ENCODE results near the gene PANK4. TPM values are rescaled to one million over a fixed set of nuclear protein-coding genes. Genes with fewer than 3 reads are reported as not detected.

The PANK4 gene
- total and polyA plus RNA-seq, 2 of the 8 experiments (the other 6 are each of a cell fraction or from before 2014, with no cell fraction given): 20.1 to 29.7 TPM

GRCh38 chr1:2540816-2541492 lies 14.6 kb upstream of the PANK4 start:
- H3K9me3 ChIP-seq (ENCODE audit: insufficient read depth in 2 of 2, low read depth in 1 of 2, low read length in 1 of 2): no peaks in the 10 kb centered on the region

More at GRCh38 chr1:2540816-2541492, 14.6 kb upstream of the PANK4 start:
- WGBS, 2 experiments (ENCODE audit: extremely low coverage in 1 of 2, insufficient coverage in 1 of 2, insufficient read length in 1 of 2, insufficient replicate concordance in 2 of 2, low coverage in 1 of 2, low lambda C conversion rate in 2 of 2, missing lambda C conversion rate in 1 of 2): 63% methylated on average over 5 of the region's 39 CpGs; no CpG with 5 or more reads in 1 of the 2 experiments
- H3K27me3 ChIP-seq (replicated peaks in 1 of 4; ENCODE audit: control insufficient read depth in 3 of 4, extremely low read depth in 1 of 4, insufficient read depth in 3 of 4, low read length in 3 of 4): peaks cover 0 to 37% (median 25%) of the 10 kb centered on the region in 4 experiments; a peak in 6 of 7 replicates
- H3K14ac ChIP-seq (ENCODE audit: insufficient read length): no peak overlapping the region
- H2AFZ ChIP-seq (ENCODE audit: low read length): no peak overlapping the region
- ChIA-PET POLR2A (ENCODE audit: partially characterized antibody) (interaction anchor here (0.8 to 2.7 kb wide), 2 partner anchors 14 to 47 kb away, joined by 3 to 8 read pairs; partner anchors contain the start of gene PANK4), CTCF (ENCODE audit: partially characterized antibody) (interaction anchor here (0.7 to 3.0 kb wide), 4 partner anchors 8 to 91 kb away, joined by 3 to 17 read pairs (median 4); no protein-coding TSS in a partner anchor)
- no peak overlapping the region; the same call in 1 of the 2 replicates for H4K8ac ChIP-seq (ENCODE audit: extremely low read depth, insufficient read depth, low read length)
- H3K23ac ChIP-seq (ENCODE audit: insufficient read length): no peak overlapping the region
- H3K4me1 ChIP-seq (replicated peaks in 1 of 4; ENCODE audit: control insufficient read depth in 3 of 4, insufficient read depth in 4 of 4, low read length in 3 of 4): peaks cover 0 to 26% (median 17%) of the 10 kb centered on the region in 4 experiments; a peak in 6 of 7 replicates
- no peak overlapping the region for H2BK12ac ChIP-seq (ENCODE audit: low read depth, low read length)
- H2BK15ac ChIP-seq (ENCODE audit: low read length): no peak overlapping the region
- H4K91ac ChIP-seq (replicated peaks; ENCODE audit: insufficient read length, low read length): no peak overlapping the region
- no peak for DNase-seq (ENCODE audit: low read depth in 1 of 2, low spot score in 2 of 2)
- H3K9ac ChIP-seq (replicated peaks in 1 of 4; ENCODE audit: extremely low read depth in 1 of 4, low read depth in 3 of 4, low read length in 3 of 4): no peak overlapping the region
- H2AK5ac ChIP-seq (ENCODE audit: low read depth, low read length): no peak overlapping the region
- H2BK20ac ChIP-seq (ENCODE audit: low read length): no peak overlapping the region
- no peaks in the 10 kb centered on the region for H3K23me2 ChIP-seq (ENCODE audit: low read depth, low read length)
- H3K56ac ChIP-seq (replicated peaks; ENCODE audit: insufficient read length, low read depth, low read length): no peak overlapping the region
- peak overlapping the region in 3 of 4 experiments; percentile 2 to 52 (median 19); a peak in 6 of 8 replicates for H3K4me3 ChIP-seq (ENCODE audit: extremely low read depth in 1 of 4, insufficient read depth in 2 of 4, low read depth in 3 of 4, low read length in 4 of 4)
- H3K4ac ChIP-seq (replicated peaks; ENCODE audit: insufficient read length, low read depth, low read length): no peak overlapping the region
- H3K36me3 ChIP-seq (ENCODE audit: control insufficient read depth in 2 of 4, insufficient read depth in 4 of 4, low read length in 3 of 4): no peaks in the 10 kb centered on the region
- no peak overlapping the region for H4K5ac ChIP-seq (ENCODE audit: insufficient read length, low read depth, low read length)
- H4K20me1 ChIP-seq (replicated peaks in 1 of 2; ENCODE audit: control insufficient read depth in 1 of 2, insufficient read depth in 2 of 2, low read length in 2 of 2): peaks cover 0 to 5% of the 10 kb centered on the region in 2 experiments
- H2BK5ac ChIP-seq (ENCODE audit: low read depth, low read length): no peak overlapping the region
- H3K79me2 ChIP-seq (ENCODE audit: control insufficient read depth in 1 of 2, insufficient read depth in 2 of 2, low read length in 2 of 2): no peaks in the 10 kb centered on the region
- H3K79me1 ChIP-seq (ENCODE audit: low read depth, low read length): no peaks in the 10 kb centered on the region
- H3K4me2 ChIP-seq (ENCODE audit: insufficient read depth in 1 of 2, low read depth in 2 of 2, low read length in 2 of 2): peak overlapping the region; percentile 40 to 68; a peak in 3 of 4 replicates
- no peak overlapping the region for H2BK120ac ChIP-seq (replicated peaks; ENCODE audit: low read depth, low read length)
- H3K18ac ChIP-seq (ENCODE audit: extremely low read depth, low read length): peak overlapping the region; percentile 32; the same call in 1 of the 2 replicates
- no peak overlapping the region for H3K27ac ChIP-seq (ENCODE audit: low read depth, low read length)
- TF ChIP-seq KDM4A (IDR thresholded peaks at IDR 0.05; ENCODE audit: low read depth, low read length, severe bottlenecking) (peak; percentile 18), YY1 (IDR thresholded peaks at IDR 0.05; ENCODE audit: low read depth, low read length) (no peak), RNF2 (IDR thresholded peaks at IDR 0.05; ENCODE audit: borderline replicate concordance, low read depth, low read length, missing control alignments, poor library complexity, severe bottlenecking) (no peak), RBBP5 (IDR thresholded peaks at IDR 0.05; ENCODE audit: borderline replicate concordance, low read depth, low read length) (no peak), CTBP2 (IDR thresholded peaks at IDR 0.05; ENCODE audit: borderline replicate concordance, insufficient read depth, insufficient read length, low read length) (no peak)
- no peak for FAIRE-seq

Measured in H1 (cell line).